HepG2 (cell line): Measurements from ENCODE around the gene ING5. TPM values are rescaled to one million over a fixed set of nuclear protein-coding genes. Genes with fewer than 3 reads are reported as not detected.
A peak's percentile ranks its signal among the peaks of the same experiment; 100 is the strongest.

Experiments used
- ATAC-seq: fragments of 200-7000 bp; cut with Tn5 transposase; 3 replicates; pipeline ENCODE4 v1.9.1; 2020; ENCODE audit warnings: mild to moderate bottlenecking, moderate library complexity
- BruUV-seq: library from RNA; stranded (reverse); fragments of 400-500 nt; replicated peaks from 2 replicates; lab custom pipeline; 2021; lab: Mats Ljungman, UMichigan
- CTCF ChIA-PET: fragments of 300-600 bp; formaldehyde crosslinking; extraction: SDS; loops from one replicate; lab custom pipeline; 2021; ENCODE audit warnings: low total read pairs, inconsistent platforms, low intra/inter-chr PET ratio; lab: Yijun Ruan, JAX
- POLR2A ChIA-PET: fragments of 350-600 bp; sonication (Branson Sonifier 250); formaldehyde crosslinking; loops from one replicate; lab custom pipeline; 2020; ENCODE audit warnings: antibody characterized with exemption, inconsistent platforms; lab: Yijun Ruan, JAX
- DNase-seq: peaks from one replicate; pipeline ENCODE4 v3.0.0-alpha.2; 2015; ENCODE audit warnings: low spot score
- FAIRE-seq: peaks from 3 replicates; lab custom pipeline; 2011; peaks lifted over from hg19 to GRCh38; lab: Jason Lieb, UNC
- H2AFZ ChIP-seq: one replicate; pipeline ENCODE4 v1.6.1; 2011; ENCODE audit warnings: low read length, inconsistent platforms
- H3K27ac ChIP-seq: fragments of 300-600 bp; 3 replicates; pipeline ENCODE4 v1.8.0; 2011; ENCODE audit warnings: mixed run types, mild to moderate bottlenecking, mixed read lengths, low read length, inconsistent platforms; ENCODE audit not compliant: insufficient read depth; ENCODE audit errors: extremely low read length
- H3K27me3 ChIP-seq, 2 experiments: fragments of 200-600 bp in 1 of 2; 2 replicates in 1 of 2; 3 replicates in 1 of 2; pipeline versions ENCODE4 v1.6.0 to v1.8.0; 2011; ENCODE audit warnings: low read length in 2 of 2, mild to moderate bottlenecking in 2 of 2, moderate library complexity in 2 of 2, inconsistent platforms in 1 of 2; ENCODE audit not compliant: insufficient read depth in 2 of 2, control insufficient read depth in 1 of 2
- H3K36me3 ChIP-seq, 2 experiments: fragments of 200-600 bp in 1 of 2; replicated peaks in 1 of 2; 2 replicates in 1 of 2; 3 replicates in 1 of 2; pipeline versions ENCODE4 v1.5.1 to v1.8.0; 2011; ENCODE audit warnings: low read length in 2 of 2, inconsistent platforms in 1 of 2; ENCODE audit not compliant: insufficient read depth in 2 of 2, control insufficient read depth in 1 of 2
- H3K4me1 ChIP-seq: 2 replicates; pipeline ENCODE4 v1.5.1; 2012; ENCODE audit warnings: low read length, inconsistent platforms; ENCODE audit not compliant: insufficient read depth
- H3K4me2 ChIP-seq: 2 replicates; pipeline ENCODE4 v1.6.0; 2011; ENCODE audit warnings: low read depth, low read length, inconsistent platforms
- H3K4me3 ChIP-seq, 3 experiments: fragments of 200-600 bp in 1 of 3; sonication (generic), shearing (Covaris generic) in 1 of 3; replicated peaks in 1 of 3; 2 replicates each; pipeline ENCODE4 v1.5.1; 2011 to 2016; ENCODE audit warnings: low read length in 3 of 3, inconsistent platforms in 2 of 3, low read depth in 2 of 3, mild to moderate bottlenecking in 2 of 3, control low read depth in 1 of 3, mixed read lengths in 1 of 3; ENCODE audit not compliant: insufficient read depth in 1 of 3
- H3K79me2 ChIP-seq: one replicate; pipeline ENCODE4 v1.6.1; 2011; ENCODE audit warnings: low read length, inconsistent platforms; ENCODE audit not compliant: insufficient read depth
- H3K9ac ChIP-seq: 2 replicates; pipeline ENCODE4 v1.6.0; 2011; ENCODE audit warnings: mild to moderate bottlenecking, low read depth, low read length, inconsistent platforms; ENCODE audit not compliant: insufficient read depth
- H3K9me3 ChIP-seq: 2 replicates; pipeline ENCODE4 v1.5.1; 2012; ENCODE audit warnings: mild to moderate bottlenecking, low read length
- H4K20me1 ChIP-seq: 2 replicates; pipeline ENCODE4 v1.6.0; 2011; ENCODE audit warnings: inconsistent platforms, mild to moderate bottlenecking, low read length, moderate library complexity; ENCODE audit not compliant: insufficient read depth
- EP300 ChIP-seq, 3 experiments: sonication (generic) in 1 of 3; formaldehyde crosslinking in 1 of 3; IDR thresholded peaks; 2 replicates each; pipeline versions ENCODE4 v1.5.1 to v1.6.1; 2011 to 2020; ENCODE audit warnings: low read depth in 2 of 3, low read length in 2 of 3, borderline replicate concordance in 1 of 3, improper control_type of control experiment in 1 of 3, mild to moderate bottlenecking in 1 of 3, missing genetic modification reagents in 1 of 3, moderate library complexity in 1 of 3
- KAT8 ChIP-seq: IDR thresholded peaks from 2 replicates; pipeline ENCODE4 v1.6.1; 2016; ENCODE audit warnings: missing genetic modification reagents, missing compliant biosample characterization
- PHB2 ChIP-seq: fragments of 450-650 bp; IDR thresholded peaks from 2 replicates; pipeline ENCODE4 v1.6.1; 2018; ENCODE audit not compliant: partially characterized antibody
- TMF1 ChIP-seq: sonication (generic); formaldehyde crosslinking; IDR thresholded peaks from 2 replicates; pipeline ENCODE4 v1.8.1; 2022; ENCODE audit warnings: low read depth, missing genetic modification reagents
- TRIM24 ChIP-seq: sonication (generic); formaldehyde crosslinking; IDR thresholded peaks from 2 replicates; pipeline ENCODE4 v1.8.0; 2022; ENCODE audit warnings: mild to moderate bottlenecking, missing genetic modification reagents
- ZFP36 ChIP-seq: fragments of 150-350 bp; IDR thresholded peaks from 2 replicates; pipeline ENCODE4 v1.6.1; 2018; ENCODE audit warnings: borderline replicate concordance, low read length, low read depth; ENCODE audit not compliant: partially characterized antibody
- WGBS: methylation state at CpG from one replicate; pipeline ENCODE4 v1.1.6; 2017; ENCODE audit warnings: low lambda C conversion rate; 5-methylcytosine and 5-hydroxymethylcytosine counted together
- in situ Hi-C: cut with HindIII; loops from 2 replicates; pipeline ENCODE4 v1.10.0; 2017; ENCODE audit warnings: low pct_unique_long_range_greater_than_20kb; ENCODE audit not compliant: extremely low pct_ligation_motif_present
- intact Hi-C: fragments of 100-400 bp; cut with micrococcal nuclease; formaldehyde crosslinking; loops from one replicate; pipeline ENCODE4 v1.10.0; 2022; ENCODE audit not compliant: unreplicated experiment
- polyA plus RNA-seq, 8 experiments: library from polyadenylated mRNA; depleted of rRNA in 3 of 8; stranded (reverse) in 7 of 8; unstranded in 1 of 8; fragments of >200 nt; fragmentation: Illumina TruSeq in 4 of 8; extraction: Trizol in 4 of 8; gene quantifications; 2 replicates each; pipeline versions ENCODE4 v1.2.1 to v1.2.3, GENCODE V29; 2011 to 2016; ENCODE audit warnings: low read depth in 4 of 8, missing spikeins in 1 of 8, mixed read lengths in 1 of 8; ENCODE audit not compliant: insufficient read depth in 1 of 8
- total RNA-seq, 5 experiments: library from RNA; depleted of rRNA; stranded (reverse); fragments of >200 nt; fragmentation: Illumina TruSeq; extraction: Trizol; gene quantifications; 2 replicates each; pipeline ENCODE4 v1.2.3, GENCODE V29; 2016; ENCODE audit warnings: low read depth in 1 of 5
- TF ChIP-seq, protein P1 (sequence below): sonication (generic); formaldehyde crosslinking; IDR thresholded peaks from 2 replicates; pipeline ENCODE4 v1.5.1; 2020; ENCODE audit warnings: mild to moderate bottlenecking, missing genetic modification reagents, moderate library complexity
- TF ChIP-seq, protein P2 (sequence below): sonication (generic); formaldehyde crosslinking; IDR thresholded peaks from 2 replicates; pipeline ENCODE4 v1.4.0; 2020; ENCODE audit warnings: missing genetic modification reagents
- TF ChIP-seq, protein P3 (sequence below): sonication (generic); formaldehyde crosslinking; IDR thresholded peaks from 2 replicates; pipeline ENCODE4 v1.4.0; 2020; ENCODE audit warnings: mild to moderate bottlenecking, missing genetic modification reagents
- TF ChIP-seq, protein P4 (sequence below), 2 experiments: sonication (generic) in 1 of 2; formaldehyde crosslinking in 1 of 2; IDR thresholded peaks; 2 replicates each; pipeline versions ENCODE4 v1.5.1 to v1.6.1; 2011 to 2020; ENCODE audit warnings: borderline replicate concordance in 1 of 2, low read depth in 1 of 2, low read length in 1 of 2, mild to moderate bottlenecking in 1 of 2, missing genetic modification reagents in 1 of 2, moderate library complexity in 1 of 2

The ING5 gene
- total and polyA plus RNA-seq, 2 of the 13 experiments (the other 11 are each of a cell fraction or from before 2014, with no cell fraction given): 61.9 to 71.9 TPM

DNA sequence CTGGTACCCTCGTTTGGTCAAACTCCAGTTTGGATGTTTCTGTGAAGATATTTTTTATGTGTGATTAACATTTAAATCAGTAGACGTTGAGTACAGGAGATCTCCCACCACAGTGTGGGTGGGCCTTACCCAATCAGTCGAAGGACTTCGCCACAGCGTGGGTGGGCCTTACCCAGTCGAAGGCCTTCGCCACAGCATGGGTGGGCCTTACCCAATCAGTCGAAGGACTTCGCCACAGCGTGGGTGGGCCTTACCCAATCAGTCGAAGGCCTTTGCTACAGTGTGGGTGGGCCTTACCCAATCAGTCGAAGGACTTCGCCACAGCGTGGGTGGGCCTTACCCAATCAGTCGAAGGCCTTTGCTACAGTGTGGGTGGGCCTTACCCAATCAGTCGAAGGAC is 58.1 kb downstream of the ING5 start (continued):
- TF ChIP-seq, protein P1, sequence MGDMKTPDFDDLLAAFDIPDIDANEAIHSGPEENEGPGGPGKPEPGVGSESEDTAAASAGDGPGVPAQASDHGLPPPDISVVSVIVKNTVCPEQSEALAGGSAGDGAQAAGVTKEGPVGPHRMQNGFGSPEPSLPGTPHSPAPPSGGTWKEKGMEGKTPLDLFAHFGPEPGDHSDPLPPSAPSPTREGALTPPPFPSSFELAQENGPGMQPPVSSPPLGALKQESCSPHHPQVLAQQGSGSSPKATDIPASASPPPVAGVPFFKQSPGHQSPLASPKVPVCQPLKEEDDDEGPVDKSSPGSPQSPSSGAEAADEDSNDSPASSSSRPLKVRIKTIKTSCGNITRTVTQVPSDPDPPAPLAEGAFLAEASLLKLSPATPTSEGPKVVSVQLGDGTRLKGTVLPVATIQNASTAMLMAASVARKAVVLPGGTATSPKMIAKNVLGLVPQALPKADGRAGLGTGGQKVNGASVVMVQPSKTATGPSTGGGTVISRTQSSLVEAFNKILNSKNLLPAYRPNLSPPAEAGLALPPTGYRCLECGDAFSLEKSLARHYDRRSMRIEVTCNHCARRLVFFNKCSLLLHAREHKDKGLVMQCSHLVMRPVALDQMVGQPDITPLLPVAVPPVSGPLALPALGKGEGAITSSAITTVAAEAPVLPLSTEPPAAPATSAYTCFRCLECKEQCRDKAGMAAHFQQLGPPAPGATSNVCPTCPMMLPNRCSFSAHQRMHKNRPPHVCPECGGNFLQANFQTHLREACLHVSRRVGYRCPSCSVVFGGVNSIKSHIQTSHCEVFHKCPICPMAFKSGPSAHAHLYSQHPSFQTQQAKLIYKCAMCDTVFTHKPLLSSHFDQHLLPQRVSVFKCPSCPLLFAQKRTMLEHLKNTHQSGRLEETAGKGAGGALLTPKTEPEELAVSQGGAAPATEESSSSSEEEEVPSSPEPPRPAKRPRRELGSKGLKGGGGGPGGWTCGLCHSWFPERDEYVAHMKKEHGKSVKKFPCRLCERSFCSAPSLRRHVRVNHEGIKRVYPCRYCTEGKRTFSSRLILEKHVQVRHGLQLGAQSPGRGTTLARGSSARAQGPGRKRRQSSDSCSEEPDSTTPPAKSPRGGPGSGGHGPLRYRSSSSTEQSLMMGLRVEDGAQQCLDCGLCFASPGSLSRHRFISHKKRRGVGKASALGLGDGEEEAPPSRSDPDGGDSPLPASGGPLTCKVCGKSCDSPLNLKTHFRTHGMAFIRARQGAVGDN (CRISPR knock-in tag): 0 out of 2 replicates have a peak, but pooled peaks have one; percentile 21
- TF ChIP-seq, protein P2, sequence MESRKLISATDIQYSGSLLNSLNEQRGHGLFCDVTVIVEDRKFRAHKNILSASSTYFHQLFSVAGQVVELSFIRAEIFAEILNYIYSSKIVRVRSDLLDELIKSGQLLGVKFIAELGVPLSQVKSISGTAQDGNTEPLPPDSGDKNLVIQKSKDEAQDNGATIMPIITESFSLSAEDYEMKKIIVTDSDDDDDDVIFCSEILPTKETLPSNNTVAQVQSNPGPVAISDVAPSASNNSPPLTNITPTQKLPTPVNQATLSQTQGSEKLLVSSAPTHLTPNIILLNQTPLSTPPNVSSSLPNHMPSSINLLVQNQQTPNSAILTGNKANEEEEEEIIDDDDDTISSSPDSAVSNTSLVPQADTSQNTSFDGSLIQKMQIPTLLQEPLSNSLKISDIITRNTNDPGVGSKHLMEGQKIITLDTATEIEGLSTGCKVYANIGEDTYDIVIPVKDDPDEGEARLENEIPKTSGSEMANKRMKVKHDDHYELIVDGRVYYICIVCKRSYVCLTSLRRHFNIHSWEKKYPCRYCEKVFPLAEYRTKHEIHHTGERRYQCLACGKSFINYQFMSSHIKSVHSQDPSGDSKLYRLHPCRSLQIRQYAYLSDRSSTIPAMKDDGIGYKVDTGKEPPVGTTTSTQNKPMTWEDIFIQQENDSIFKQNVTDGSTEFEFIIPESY (CRISPR knock-in tag): peak; percentile 9; the same call in 1 of the 2 replicates

DNA sequence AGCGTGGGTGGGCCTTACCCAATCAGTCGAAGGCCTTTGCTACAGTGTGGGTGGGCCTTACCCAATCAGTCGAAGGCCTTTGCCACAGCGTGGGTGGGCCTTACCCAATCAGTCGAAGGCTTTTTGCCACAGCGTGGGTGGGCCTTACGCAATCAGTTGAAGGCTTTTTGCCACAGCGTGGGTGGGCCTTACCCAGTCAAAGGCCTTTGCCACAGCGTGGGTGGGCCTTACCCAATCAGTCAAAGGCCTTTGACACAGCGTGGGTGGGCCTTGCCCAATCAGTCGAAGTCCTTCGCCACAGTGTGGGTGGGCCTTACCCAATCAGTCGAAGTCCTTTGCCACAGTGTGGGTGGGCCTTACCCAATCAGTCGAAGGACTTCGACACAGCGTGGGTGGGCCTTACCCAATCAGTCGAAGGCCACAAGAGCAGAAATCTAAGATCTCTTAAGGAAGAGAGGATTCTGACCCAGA is 58.5 kb downstream of the ING5 start:
- Histone ChIP-seq H3K4me3 (no peak overlapping the region), H3K79me2 (no peaks in the 10 kb centered on the region), H3K9ac (no peak overlapping the region), H3K4me1 (0 out of 2 replicates have a peak, but pooled peaks cover 6% of the 10 kb centered on the region), H3K4me2 (no peak overlapping the region), H3K36me3 (peaks cover 3 to 6% of the 10 kb centered on the region in 2 experiments; a peak in 4 of 5 replicates), H3K9me3 (no peaks in the 10 kb centered on the region), H3K27me3 (no peaks in the 10 kb centered on the region), H2AFZ (no peak overlapping the region), H4K20me1 (no peaks in the 10 kb centered on the region), H3K27ac (no peak overlapping the region)
- intact Hi-C loops: no loop called here
- in situ Hi-C loops: no loop called here
- no peak for FAIRE-seq
- ChIA-PET POLR2A (interaction anchor here (0.9 to 5.2 kb wide), 2 partner anchors 8 to 12 kb away, joined by 3 to 37 read pairs; no protein-coding TSS in a partner anchor), CTCF (no interaction called here)
- no peak for DNase-seq
- 98% methylated on average over 7 of the region's 17 CpGs for WGBS
- no TSS peak for BruUV-seq
- no peak for ATAC-seq
- TF ChIP-seq, protein P3, sequence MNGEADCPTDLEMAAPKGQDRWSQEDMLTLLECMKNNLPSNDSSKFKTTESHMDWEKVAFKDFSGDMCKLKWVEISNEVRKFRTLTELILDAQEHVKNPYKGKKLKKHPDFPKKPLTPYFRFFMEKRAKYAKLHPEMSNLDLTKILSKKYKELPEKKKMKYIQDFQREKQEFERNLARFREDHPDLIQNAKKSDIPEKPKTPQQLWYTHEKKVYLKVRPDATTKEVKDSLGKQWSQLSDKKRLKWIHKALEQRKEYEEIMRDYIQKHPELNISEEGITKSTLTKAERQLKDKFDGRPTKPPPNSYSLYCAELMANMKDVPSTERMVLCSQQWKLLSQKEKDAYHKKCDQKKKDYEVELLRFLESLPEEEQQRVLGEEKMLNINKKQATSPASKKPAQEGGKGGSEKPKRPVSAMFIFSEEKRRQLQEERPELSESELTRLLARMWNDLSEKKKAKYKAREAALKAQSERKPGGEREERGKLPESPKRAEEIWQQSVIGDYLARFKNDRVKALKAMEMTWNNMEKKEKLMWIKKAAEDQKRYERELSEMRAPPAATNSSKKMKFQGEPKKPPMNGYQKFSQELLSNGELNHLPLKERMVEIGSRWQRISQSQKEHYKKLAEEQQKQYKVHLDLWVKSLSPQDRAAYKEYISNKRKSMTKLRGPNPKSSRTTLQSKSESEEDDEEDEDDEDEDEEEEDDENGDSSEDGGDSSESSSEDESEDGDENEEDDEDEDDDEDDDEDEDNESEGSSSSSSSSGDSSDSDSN: peak; percentile 40; the same call in 1 of the 2 replicates
- no peak for TF ChIP-seq KAT8 (CRISPR knock-in tag)
- TF ChIP-seq, protein P4, sequence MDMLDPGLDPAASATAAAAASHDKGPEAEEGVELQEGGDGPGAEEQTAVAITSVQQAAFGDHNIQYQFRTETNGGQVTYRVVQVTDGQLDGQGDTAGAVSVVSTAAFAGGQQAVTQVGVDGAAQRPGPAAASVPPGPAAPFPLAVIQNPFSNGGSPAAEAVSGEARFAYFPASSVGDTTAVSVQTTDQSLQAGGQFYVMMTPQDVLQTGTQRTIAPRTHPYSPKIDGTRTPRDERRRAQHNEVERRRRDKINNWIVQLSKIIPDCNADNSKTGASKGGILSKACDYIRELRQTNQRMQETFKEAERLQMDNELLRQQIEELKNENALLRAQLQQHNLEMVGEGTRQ (IDR thresholded peaks at IDR 0.05; ENCODE audit: low read depth, low read length): no peak
- TF ChIP-seq, protein P4 (CRISPR knock-in tag; IDR thresholded peaks at IDR 0.05; ENCODE audit: borderline replicate concordance): no peak
- no peak for TF ChIP-seq EP300 (IDR thresholded peaks at IDR 0.05; ENCODE audit: low read depth in 2 of 2, low read length in 2 of 2)
- no peak for TF ChIP-seq EP300 (CRISPR knock-in tag; IDR thresholded peaks at IDR 0.05; ENCODE audit: borderline replicate concordance)
- TF ChIP-seq PHB2: no peak
- TF ChIP-seq TMF1 (CRISPR knock-in tag): no peak
- no peak for TF ChIP-seq ZFP36
- TF ChIP-seq TRIM24 (CRISPR knock-in tag): no peak
